ENCODE data around the gene COL4A4.

- TF ChIP-seq CTCF (IDR thresholded peaks at IDR 0.05) (no peak), TEAD4 (CRISPR knock-in tag; IDR thresholded peaks at IDR 0.05) (no peak), ELF4 (CRISPR knock-in tag; IDR thresholded peaks at IDR 0.05; ENCODE audit: low read depth) (no peak)
- TF ChIP-seq, protein P1, sequence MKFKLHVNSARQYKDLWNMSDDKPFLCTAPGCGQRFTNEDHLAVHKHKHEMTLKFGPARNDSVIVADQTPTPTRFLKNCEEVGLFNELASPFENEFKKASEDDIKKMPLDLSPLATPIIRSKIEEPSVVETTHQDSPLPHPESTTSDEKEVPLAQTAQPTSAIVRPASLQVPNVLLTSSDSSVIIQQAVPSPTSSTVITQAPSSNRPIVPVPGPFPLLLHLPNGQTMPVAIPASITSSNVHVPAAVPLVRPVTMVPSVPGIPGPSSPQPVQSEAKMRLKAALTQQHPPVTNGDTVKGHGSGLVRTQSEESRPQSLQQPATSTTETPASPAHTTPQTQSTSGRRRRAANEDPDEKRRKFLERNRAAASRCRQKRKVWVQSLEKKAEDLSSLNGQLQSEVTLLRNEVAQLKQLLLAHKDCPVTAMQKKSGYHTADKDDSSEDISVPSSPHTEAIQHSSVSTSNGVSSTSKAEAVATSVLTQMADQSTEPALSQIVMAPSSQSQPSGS (CRISPR knock-in tag; IDR thresholded peaks at IDR 0.05; ENCODE audit: borderline replicate concordance, low read depth) = no peak
These were observed 134.4 kb downstream of the COL4A4 start for GRCh38 chr2:227029426-227030105.

All from WTC11 (cell line).